ENCODE data around the gene GPR179. TPM values are rescaled to one million over a fixed set of nuclear protein-coding genes. Genes with fewer than 3 reads are reported as not detected.

Gene GPR179
- polyA plus RNA-seq, 1 donor: 1.4 TPM

- Histone ChIP-seq H3K27me3 (ENCODE audit: control insufficient read depth, insufficient read depth, low read length) (no peaks in the 10 kb centered on the region), H3K9me3 (ENCODE audit: control insufficient read depth, low read depth, low read length) (peaks cover 2% of the 10 kb centered on the region), H3K4me1 (ENCODE audit: control insufficient read depth, insufficient read depth, low read length) (peaks cover 25% of the 10 kb centered on the region), H3K4me3 (ENCODE audit: low read length) (no peak overlapping the region), H3K36me3 (ENCODE audit: control insufficient read depth, insufficient read depth, low read length) (no peaks in the 10 kb centered on the region), H3K27ac (ENCODE audit: low read length) (no peak overlapping the region)
- DNase-seq: no peak
- no CpG with 5 or more reads among the region's 4 CpGs for WGBS (ENCODE audit: insufficient coverage, low lambda C conversion rate)
These were observed 11.5 kb upstream of the GPR179 start for GRCh38 chr17:38355251-38355650.

GRCh38 chr17:38354466-38354865 lies 10.7 kb upstream of the GPR179 start:
- no peaks in the 10 kb centered on the region for H3K27me3 ChIP-seq (ENCODE audit: control insufficient read depth, insufficient read depth, low read length)
- no peak overlapping the region for H3K27ac ChIP-seq (ENCODE audit: low read length)
- no peak for DNase-seq
- no CpG with 5 or more reads among the region's 7 CpGs for WGBS (ENCODE audit: insufficient coverage, low lambda C conversion rate)
- H3K9me3 ChIP-seq (ENCODE audit: control insufficient read depth, low read depth, low read length): peaks cover 2% of the 10 kb centered on the region
- no peak overlapping the region for H3K4me3 ChIP-seq (ENCODE audit: low read length)
- H3K4me1 ChIP-seq (ENCODE audit: control insufficient read depth, insufficient read depth, low read length): peaks cover 25% of the 10 kb centered on the region
- no peaks in the 10 kb centered on the region for H3K36me3 ChIP-seq (ENCODE audit: control insufficient read depth, insufficient read depth, low read length)

GRCh38 chr17:38353668-38354067 lies 9.9 kb upstream of the GPR179 start:
- no peak for DNase-seq
- Histone ChIP-seq H3K4me3 (ENCODE audit: low read length) (peak overlapping the region; percentile 78), H3K9me3 (ENCODE audit: control insufficient read depth, low read depth, low read length) (peaks cover 2% of the 10 kb centered on the region), H3K27ac (ENCODE audit: low read length) (no peak overlapping the region), H3K4me1 (ENCODE audit: control insufficient read depth, insufficient read depth, low read length) (peaks cover 20% of the 10 kb centered on the region), H3K27me3 (ENCODE audit: control insufficient read depth, insufficient read depth, low read length) (no peaks in the 10 kb centered on the region), H3K36me3 (ENCODE audit: control insufficient read depth, insufficient read depth, low read length) (no peaks in the 10 kb centered on the region)
- WGBS (ENCODE audit: insufficient coverage, low lambda C conversion rate): no CpG with 5 or more reads among the region's 13 CpGs

- H3K27me3 ChIP-seq (ENCODE audit: control insufficient read depth, insufficient read depth, low read length): no peaks in the 10 kb centered on the region
- H3K36me3 ChIP-seq (ENCODE audit: control insufficient read depth, insufficient read depth, low read length): no peaks in the 10 kb centered on the region
- peak in 1 of 2 donors; percentile 52 for DNase-seq
- 20% methylated on average over 1 of the region's 8 CpGs for WGBS (ENCODE audit: insufficient coverage, low lambda C conversion rate)
- peaks cover 2% of the 10 kb centered on the region for H3K9me3 ChIP-seq (ENCODE audit: control insufficient read depth, low read depth, low read length)
- H3K27ac ChIP-seq (ENCODE audit: low read length): peak overlapping the region; percentile 39
- peaks cover 16% of the 10 kb centered on the region for H3K4me1 ChIP-seq (ENCODE audit: control insufficient read depth, insufficient read depth, low read length)
- peak overlapping the region; percentile 78 for H3K4me3 ChIP-seq (ENCODE audit: low read length)
These were observed 9.4 kb upstream of the GPR179 start for GRCh38 chr17:38353086-38353604.

GRCh38 chr17:38352245-38353085 lies 8.7 kb upstream of the GPR179 start:
- Histone ChIP-seq H3K27me3 (ENCODE audit: control insufficient read depth, insufficient read depth, low read length) (no peaks in the 10 kb centered on the region), H3K4me3 (ENCODE audit: low read length) (peak overlapping the region; percentile 78), H3K9me3 (ENCODE audit: control insufficient read depth, low read depth, low read length) (peaks cover 2% of the 10 kb centered on the region), H3K27ac (ENCODE audit: low read length) (peak overlapping the region; percentile 39), H3K4me1 (ENCODE audit: control insufficient read depth, insufficient read depth, low read length) (peaks cover 10% of the 10 kb centered on the region), H3K36me3 (ENCODE audit: control insufficient read depth, insufficient read depth, low read length) (no peaks in the 10 kb centered on the region)
- no CpG with 5 or more reads among the region's 72 CpGs for WGBS (ENCODE audit: insufficient coverage, low lambda C conversion rate)
- peak in 1 of 2 donors; percentile 49 for DNase-seq

GRCh38 chr17:38351412-38352222 lies 7.9 kb upstream of the GPR179 start, which contains the start of gene SOCS7:
Gene SOCS7, plus strand, starts transcription at chr17:38351844. Its CDS starts 209 bp downstream, at chr17:38352053.
- no CpG with 5 or more reads among the region's 84 CpGs for WGBS (ENCODE audit: insufficient coverage, low lambda C conversion rate)
- Histone ChIP-seq H3K9me3 (ENCODE audit: control insufficient read depth, low read depth, low read length) (peaks cover 2% of the 10 kb centered on the region), H3K27me3 (ENCODE audit: control insufficient read depth, insufficient read depth, low read length) (no peaks in the 10 kb centered on the region), H3K4me3 (ENCODE audit: low read length) (peak within 1 kb of the TSS; percentile 78), H3K36me3 (ENCODE audit: control insufficient read depth, insufficient read depth, low read length) (no peaks in the 10 kb centered on the region), H3K4me1 (ENCODE audit: control insufficient read depth, insufficient read depth, low read length) (peaks cover 3% of the 10 kb centered on the region), H3K27ac (ENCODE audit: low read length) (peak within 1 kb of the TSS; percentile 91)
- peak; percentile 94 to 97 for DNase-seq

- peaks cover 2% of the 10 kb centered on the region for H3K9me3 ChIP-seq (ENCODE audit: control insufficient read depth, low read depth, low read length)
- H3K4me1 ChIP-seq (ENCODE audit: control insufficient read depth, insufficient read depth, low read length): peaks cover 3% of the 10 kb centered on the region
- H3K4me3 ChIP-seq (ENCODE audit: low read length): no peak overlapping the region
- no peaks in the 10 kb centered on the region for H3K36me3 ChIP-seq (ENCODE audit: control insufficient read depth, insufficient read depth, low read length)
- H3K27ac ChIP-seq (ENCODE audit: low read length): no peak overlapping the region
- WGBS (ENCODE audit: insufficient coverage, low lambda C conversion rate): no CpG with 5 or more reads among the region's 2 CpGs
- no peaks in the 10 kb centered on the region for H3K27me3 ChIP-seq (ENCODE audit: control insufficient read depth, insufficient read depth, low read length)
- no peak for DNase-seq
These were observed 6.3 kb upstream of the GPR179 start for GRCh38 chr17:38350035-38350434.

GRCh38 chr17:38349097-38349730 lies 5.5 kb upstream of the GPR179 start:
- WGBS (ENCODE audit: insufficient coverage, low lambda C conversion rate): no CpG with 5 or more reads among the region's 8 CpGs
- Histone ChIP-seq H3K4me1 (ENCODE audit: control insufficient read depth, insufficient read depth, low read length) (peaks cover 3% of the 10 kb centered on the region), H3K9me3 (ENCODE audit: control insufficient read depth, low read depth, low read length) (peaks cover 2% of the 10 kb centered on the region), H3K36me3 (ENCODE audit: control insufficient read depth, insufficient read depth, low read length) (no peaks in the 10 kb centered on the region), H3K4me3 (ENCODE audit: low read length) (no peak overlapping the region), H3K27ac (ENCODE audit: low read length) (no peak overlapping the region), H3K27me3 (ENCODE audit: control insufficient read depth, insufficient read depth, low read length) (no peaks in the 10 kb centered on the region)
- DNase-seq: peak; percentile 81 to 84

GRCh38 chr17:38345743-38346142 lies 2.0 kb upstream of the GPR179 start:
- WGBS (ENCODE audit: insufficient coverage, low lambda C conversion rate): no CpG with 5 or more reads among the region's 7 CpGs
- H3K27me3 ChIP-seq (ENCODE audit: control insufficient read depth, insufficient read depth, low read length): no peaks in the 10 kb centered on the region
- no peak overlapping the region for H3K4me3 ChIP-seq (ENCODE audit: low read length)
- no peaks in the 10 kb centered on the region for H3K9me3 ChIP-seq (ENCODE audit: control insufficient read depth, low read depth, low read length)
- no peak overlapping the region for H3K27ac ChIP-seq (ENCODE audit: low read length)
- H3K36me3 ChIP-seq (ENCODE audit: control insufficient read depth, insufficient read depth, low read length): no peaks in the 10 kb centered on the region
- H3K4me1 ChIP-seq (ENCODE audit: control insufficient read depth, insufficient read depth, low read length): peaks cover 5% of the 10 kb centered on the region
- no peak for DNase-seq

GRCh38 chr17:38344420-38344745 lies 627 bp upstream of the GPR179 start:
- H3K27ac ChIP-seq (ENCODE audit: low read length): no peak overlapping the region
- H3K4me3 ChIP-seq (ENCODE audit: low read length): no peak overlapping the region
- no peaks in the 10 kb centered on the region for H3K36me3 ChIP-seq (ENCODE audit: control insufficient read depth, insufficient read depth, low read length)
- no CpG with 5 or more reads among the region's 3 CpGs for WGBS (ENCODE audit: insufficient coverage, low lambda C conversion rate)
- no peaks in the 10 kb centered on the region for H3K9me3 ChIP-seq (ENCODE audit: control insufficient read depth, low read depth, low read length)
- no peaks in the 10 kb centered on the region for H3K27me3 ChIP-seq (ENCODE audit: control insufficient read depth, insufficient read depth, low read length)
- peaks cover 6% of the 10 kb centered on the region for H3K4me1 ChIP-seq (ENCODE audit: control insufficient read depth, insufficient read depth, low read length)
- no peak for DNase-seq
